Smooth muscle cell (in vitro differentiated cells): Measurements from ENCODE around the gene COL12A1. TPM values are rescaled to one million over a fixed set of nuclear protein-coding genes. Genes with fewer than 3 reads are reported as not detected.

Experiments
- DNase-seq: peaks from one replicate; lab custom pipeline; 2025; ENCODE audit not compliant: unreplicated experiment; lab: John Stamatoyannopoulos, UW
- H2AFZ ChIP-seq: fragments of 200-600 bp; sonication (generic); 2 replicates; pipeline ENCODE4 v1.6.0; 2016; ENCODE audit warnings: antibody characterized with exemption, low read depth, mild to moderate bottlenecking
- H3F3A ChIP-seq: fragments of 200-600 bp; sonication (generic); 2 replicates; pipeline ENCODE4 v1.6.0; 2017; ENCODE audit warnings: antibody characterized with exemption, low read depth
- H3K27ac ChIP-seq: fragments of 200-600 bp; sonication (generic); 2 replicates; pipeline ENCODE4 v1.5.1; 2016; ENCODE audit warnings: low read depth, mild to moderate bottlenecking
- H3K27me3 ChIP-seq: fragments of 200-600 bp; sonication (generic); 2 replicates; pipeline ENCODE4 v1.6.1; 2016; ENCODE audit warnings: low read depth, mild to moderate bottlenecking
- H3K36me3 ChIP-seq: fragments of 200-600 bp; sonication (generic); 2 replicates; pipeline ENCODE4 v1.5.1; 2016; ENCODE audit warnings: low read depth
- H3K4me1 ChIP-seq: fragments of 200-600 bp; sonication (generic); 2 replicates; pipeline ENCODE4 v1.5.1; 2016; ENCODE audit warnings: low read depth
- H3K4me2 ChIP-seq: fragments of 200-600 bp; sonication (generic); 2 replicates; pipeline ENCODE4 v1.6.0; 2016; ENCODE audit warnings: mild to moderate bottlenecking
- H3K4me3 ChIP-seq: fragments of 200-600 bp; sonication (generic); 2 replicates; pipeline ENCODE4 v1.5.1; 2016; ENCODE audit warnings: mild to moderate bottlenecking
- H3K79me2 ChIP-seq: fragments of 200-600 bp; sonication (generic); 2 replicates; pipeline ENCODE4 v1.6.0; 2016; ENCODE audit warnings: low read depth, mild to moderate bottlenecking
- H3K9ac ChIP-seq: fragments of 200-600 bp; sonication (generic); 2 replicates; pipeline ENCODE4 v1.6.0; 2016; ENCODE audit warnings: low read depth
- H3K9me3 ChIP-seq: fragments of 200-600 bp; sonication (generic); replicated peaks from 2 replicates; pipeline ENCODE4 v1.5.1; 2016; ENCODE audit warnings: low read depth
- H4K20me1 ChIP-seq: fragments of 200-600 bp; sonication (generic); 2 replicates; pipeline ENCODE4 v1.6.0; 2016; ENCODE audit warnings: low read depth
- CTCF ChIP-seq: fragments of 200-600 bp; sonication (generic); IDR thresholded peaks from 2 replicates; pipeline ENCODE4 v1.5.1; 2017; ENCODE audit warnings: borderline replicate concordance, mild to moderate bottlenecking, antibody characterized with exemption; ENCODE audit not compliant: insufficient read depth, poor library complexity, severe bottlenecking
- WGBS: methylation state at CpG from one replicate; pipeline ENCODE4 v1.1.7; 2016; ENCODE audit warnings: low lambda C conversion rate; 5-methylcytosine and 5-hydroxymethylcytosine counted together
- polyA plus RNA-seq: library from polyadenylated mRNA; unstranded; fragments of >200 nt; fragmentation: Nextera tagmentation; extraction: Ambion mirVana; gene quantifications from 2 replicates; pipeline ENCODE4 v1.2.1, GENCODE V29; 2016
- total RNA-seq: library from RNA; depleted of rRNA; stranded (reverse); fragments of >200 nt; gene quantifications from 2 replicates; pipeline ENCODE4 v1.2.3, GENCODE V29; 2014

COL12A1 gene
- total and polyA plus RNA-seq, 2 experiments from 2014 or later: 44.2 to 154 TPM

GRCh38 chr6:75091467-75092190 lies 114.2 kb downstream of the COL12A1 start:
- Histone ChIP-seq H3K4me1 (no peaks in the 10 kb centered on the region), H3K36me3 (peaks cover 2% of the 10 kb centered on the region), H3K4me2 (peak overlapping the region; percentile 4), H4K20me1 (no peaks in the 10 kb centered on the region), H3K9ac (no peak overlapping the region), H2AFZ (no peak overlapping the region), H3K79me2 (no peaks in the 10 kb centered on the region), H3K27me3 (no peaks in the 10 kb centered on the region), H3K9me3 (no peaks in the 10 kb centered on the region), H3F3A (no peaks in the 10 kb centered on the region), H3K27ac (peak overlapping the region; percentile 18), H3K4me3 (no peak overlapping the region)
- no peak for DNase-seq
- WGBS: 26% methylated on average over 4 of the region's 4 CpGs
- TF ChIP-seq CTCF: no peak

- DNase-seq: no peak
- H3K79me2 ChIP-seq: no peaks in the 10 kb centered on the region
- no peaks in the 10 kb centered on the region for H3F3A ChIP-seq
- H3K4me1 ChIP-seq: no peaks in the 10 kb centered on the region
- no peak overlapping the region for H3K4me3 ChIP-seq
- H4K20me1 ChIP-seq: no peaks in the 10 kb centered on the region
- no peak overlapping the region for H2AFZ ChIP-seq
- WGBS: 100% methylated on average over 1 of the region's 1 CpG
- H3K9me3 ChIP-seq: no peaks in the 10 kb centered on the region
- H3K4me2 ChIP-seq: no peak overlapping the region
- peaks cover 8% of the 10 kb centered on the region for H3K27me3 ChIP-seq
- no peak overlapping the region for H3K27ac ChIP-seq
- TF ChIP-seq CTCF: no peak
- H3K9ac ChIP-seq: no peak overlapping the region
- peaks cover 2% of the 10 kb centered on the region for H3K36me3 ChIP-seq
These were observed 115.3 kb downstream of the COL12A1 start for GRCh38 chr6:75090576-75090975.

- Histone ChIP-seq H3K27ac (no peak overlapping the region), H3K36me3 (peaks cover 2% of the 10 kb centered on the region), H4K20me1 (no peaks in the 10 kb centered on the region), H3K79me2 (no peaks in the 10 kb centered on the region), H2AFZ (no peak overlapping the region), H3K4me1 (no peaks in the 10 kb centered on the region), H3K27me3 (peaks cover 14% of the 10 kb centered on the region), H3K4me3 (no peak overlapping the region), H3F3A (no peaks in the 10 kb centered on the region), H3K9me3 (no peaks in the 10 kb centered on the region), H3K9ac (no peak overlapping the region), H3K4me2 (no peak overlapping the region)
- no peak for DNase-seq
- 93% methylated on average over 8 of the region's 8 CpGs for WGBS
- TF ChIP-seq CTCF: no peak
These were observed 115.9 kb downstream of the COL12A1 start for GRCh38 chr6:75089921-75090320.
